ENCODE data around the gene ELAPOR2.
"Not testable (repeated sequence)": the region's sequence is repeated elsewhere in the genome, so short reads cannot be mapped to it uniquely, and the experiment has no call there.

ELAPOR2 gene, protein sequence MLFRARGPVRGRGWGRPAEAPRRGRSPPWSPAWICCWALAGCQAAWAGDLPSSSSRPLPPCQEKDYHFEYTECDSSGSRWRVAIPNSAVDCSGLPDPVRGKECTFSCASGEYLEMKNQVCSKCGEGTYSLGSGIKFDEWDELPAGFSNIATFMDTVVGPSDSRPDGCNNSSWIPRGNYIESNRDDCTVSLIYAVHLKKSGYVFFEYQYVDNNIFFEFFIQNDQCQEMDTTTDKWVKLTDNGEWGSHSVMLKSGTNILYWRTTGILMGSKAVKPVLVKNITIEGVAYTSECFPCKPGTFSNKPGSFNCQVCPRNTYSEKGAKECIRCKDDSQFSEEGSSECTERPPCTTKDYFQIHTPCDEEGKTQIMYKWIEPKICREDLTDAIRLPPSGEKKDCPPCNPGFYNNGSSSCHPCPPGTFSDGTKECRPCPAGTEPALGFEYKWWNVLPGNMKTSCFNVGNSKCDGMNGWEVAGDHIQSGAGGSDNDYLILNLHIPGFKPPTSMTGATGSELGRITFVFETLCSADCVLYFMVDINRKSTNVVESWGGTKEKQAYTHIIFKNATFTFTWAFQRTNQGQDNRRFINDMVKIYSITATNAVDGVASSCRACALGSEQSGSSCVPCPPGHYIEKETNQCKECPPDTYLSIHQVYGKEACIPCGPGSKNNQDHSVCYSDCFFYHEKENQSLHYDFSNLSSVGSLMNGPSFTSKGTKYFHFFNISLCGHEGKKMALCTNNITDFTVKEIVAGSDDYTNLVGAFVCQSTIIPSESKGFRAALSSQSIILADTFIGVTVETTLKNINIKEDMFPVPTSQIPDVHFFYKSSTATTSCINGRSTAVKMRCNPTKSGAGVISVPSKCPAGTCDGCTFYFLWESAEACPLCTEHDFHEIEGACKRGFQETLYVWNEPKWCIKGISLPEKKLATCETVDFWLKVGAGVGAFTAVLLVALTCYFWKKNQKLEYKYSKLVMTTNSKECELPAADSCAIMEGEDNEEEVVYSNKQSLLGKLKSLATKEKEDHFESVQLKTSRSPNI

GRCh38 chr7:87059525-87060287, at the start of gene ELAPOR2:
ELAPOR2 (minus strand) TSS chr7:87059654; CDS start chr7:87059513, 141 bp downstream.
- peak; percentile 80 for DNase-seq

GRCh38 chr7:87107949-87108776, 48.7 kb upstream of the ELAPOR2 start:
- no peak for DNase-seq

- DNase-seq: no peak
Observed at GRCh38 chr7:87106974-87107612, 47.6 kb upstream of the ELAPOR2 start.

GRCh38 chr7:87105401-87105800, 45.9 kb upstream of the ELAPOR2 start:
- no peak for DNase-seq

DNA sequence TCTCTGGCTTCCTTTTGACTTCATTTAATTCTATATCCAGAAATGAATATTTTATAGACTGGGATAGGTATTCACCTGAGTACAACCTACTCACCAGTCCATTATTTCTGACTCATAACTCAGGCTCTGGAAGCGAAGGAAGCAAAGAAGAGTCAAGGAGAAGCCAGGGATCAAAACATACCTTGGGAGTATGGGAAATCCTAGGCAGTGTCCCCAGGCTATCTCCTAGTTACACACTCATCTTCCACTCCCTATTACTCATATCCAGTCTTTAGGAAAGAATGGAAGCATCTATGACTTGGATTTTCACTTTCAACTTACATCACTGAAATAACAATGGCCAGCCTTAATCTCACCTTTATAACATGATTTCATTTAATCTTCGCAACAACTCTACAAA, 40.9 kb upstream of the ELAPOR2 start:
- no peak for DNase-seq

GRCh38 chr7:87097375-87097774, 37.9 kb upstream of the ELAPOR2 start:
- DNase-seq: not testable (repeated sequence)

DNA sequence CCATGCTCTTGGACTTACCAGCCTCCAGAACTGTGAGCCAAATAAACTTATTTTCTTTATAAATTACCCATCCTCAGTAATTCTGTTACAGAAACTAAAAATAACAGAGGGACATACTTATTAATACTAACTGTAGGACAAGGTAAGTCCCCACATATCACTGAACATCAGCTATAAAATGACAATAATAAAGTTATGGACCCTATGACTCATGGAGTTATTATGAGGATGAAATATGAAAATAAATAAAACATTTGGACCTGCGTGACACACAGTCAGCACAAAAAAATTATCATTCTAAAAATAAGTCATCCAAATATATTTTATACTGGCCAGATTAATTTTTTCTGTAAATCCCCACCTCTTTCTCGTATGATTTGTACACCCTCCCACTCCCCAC, 34.9 kb upstream of the ELAPOR2 start:
- DNase-seq: no peak

DNA sequence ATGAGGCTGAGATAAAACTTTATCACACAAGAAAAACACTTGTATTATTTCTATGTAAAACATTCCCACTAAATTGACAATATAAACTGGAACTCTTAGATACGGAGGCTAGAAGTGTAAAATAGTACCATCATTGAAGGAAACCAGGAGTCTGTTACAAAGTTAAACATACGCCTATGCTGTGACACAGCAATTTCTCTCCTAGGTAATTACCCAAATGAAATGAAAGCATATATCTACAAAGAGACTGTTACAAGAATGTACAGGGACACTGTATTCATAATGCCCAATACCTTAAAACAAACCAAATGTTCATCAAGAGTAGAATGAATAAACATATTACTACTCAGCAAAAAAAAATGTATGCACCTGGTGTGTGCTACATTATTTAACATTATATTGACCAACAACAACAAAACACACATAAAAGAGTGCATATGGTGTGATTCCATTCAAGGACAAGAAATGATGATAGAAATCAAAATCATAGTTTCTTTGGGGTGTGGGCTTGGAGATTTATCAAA, 33.2 kb upstream of the ELAPOR2 start:
- no peak for DNase-seq

DNA sequence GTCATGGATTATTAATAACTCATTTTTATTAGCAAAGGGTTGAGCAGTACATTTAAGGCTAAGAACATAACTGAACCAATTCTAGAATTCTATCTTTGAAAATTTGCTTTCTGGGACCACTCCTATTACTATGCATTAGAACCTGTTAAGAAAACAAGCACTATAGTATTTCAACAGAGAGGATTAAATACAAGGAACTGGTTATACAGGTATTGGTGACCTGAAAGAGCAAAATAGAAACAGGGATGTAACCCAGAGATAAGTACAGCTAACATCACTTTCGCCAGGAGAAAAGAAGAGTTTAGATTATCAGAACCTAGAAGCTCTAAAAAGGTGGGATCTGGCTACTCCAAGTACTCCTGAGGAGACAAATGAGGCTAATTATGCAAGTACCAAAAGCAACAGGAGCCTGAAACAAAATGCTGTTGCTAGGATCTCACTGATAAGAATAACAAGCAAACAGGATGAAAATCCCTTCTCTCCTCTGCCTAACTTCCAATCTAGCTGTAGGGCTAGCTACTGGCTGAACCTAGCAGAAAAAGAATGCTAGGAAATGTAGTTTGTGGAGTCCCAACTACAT, 32.1 kb upstream of the ELAPOR2 start:
- DNase-seq: no peak

- no peak for DNase-seq
Observed at GRCh38 chr7:87083865-87084519, 24.5 kb upstream of the ELAPOR2 start.

DNA sequence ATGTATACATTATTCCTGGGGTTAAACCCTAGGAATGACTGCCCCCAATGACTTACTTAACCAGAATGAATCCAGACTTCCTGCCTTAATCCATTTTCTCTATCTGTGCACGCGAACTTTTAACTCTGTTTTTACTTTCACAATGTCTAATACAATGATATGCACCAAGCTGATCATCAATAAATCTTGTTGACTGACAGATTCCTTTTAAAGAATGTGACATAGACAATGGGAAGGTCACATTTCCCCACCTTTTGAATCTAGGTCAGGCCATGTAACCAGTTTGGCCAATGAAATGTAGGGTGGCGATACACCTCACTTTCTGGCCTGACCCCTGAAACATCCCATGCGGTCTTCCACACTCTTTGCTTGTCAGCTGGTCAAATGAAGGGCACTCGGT, 23.2 kb upstream of the ELAPOR2 start:
- DNase-seq: no peak

DNA sequence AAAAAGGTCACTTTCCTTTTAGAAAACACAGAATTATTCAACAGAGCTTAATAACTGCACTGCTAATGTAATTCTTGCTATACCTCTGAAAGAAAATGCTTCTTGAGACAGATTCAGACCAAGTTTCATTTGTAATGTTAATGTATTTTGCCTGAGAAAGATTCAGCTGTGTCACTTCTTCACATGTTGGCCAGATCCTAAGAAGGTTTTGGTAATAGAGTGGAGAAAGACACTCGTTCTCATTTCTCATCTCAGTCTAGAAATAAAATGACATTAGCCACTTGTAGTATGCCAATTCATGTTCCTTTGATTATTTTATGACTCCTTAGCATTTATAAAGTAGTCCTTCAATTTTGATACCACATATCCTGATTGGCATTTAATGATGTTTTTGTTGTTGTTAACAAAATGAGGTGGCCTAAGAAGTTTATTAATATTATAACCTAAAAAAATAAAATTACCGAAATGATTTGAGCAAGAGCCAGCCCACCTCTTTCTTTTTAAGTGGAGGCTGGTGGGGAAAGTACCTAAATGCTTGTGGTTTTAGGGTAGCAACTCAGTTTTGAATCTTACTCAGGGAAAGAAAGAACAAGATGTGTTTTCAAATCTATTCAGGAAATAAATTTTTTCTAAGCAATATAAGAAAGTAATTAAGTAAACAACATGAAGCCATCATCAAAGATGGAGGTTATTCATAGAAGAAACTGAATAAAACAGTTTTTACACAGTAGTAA, 16.4 kb upstream of the ELAPOR2 start:
- DNase-seq: no peak

DNA sequence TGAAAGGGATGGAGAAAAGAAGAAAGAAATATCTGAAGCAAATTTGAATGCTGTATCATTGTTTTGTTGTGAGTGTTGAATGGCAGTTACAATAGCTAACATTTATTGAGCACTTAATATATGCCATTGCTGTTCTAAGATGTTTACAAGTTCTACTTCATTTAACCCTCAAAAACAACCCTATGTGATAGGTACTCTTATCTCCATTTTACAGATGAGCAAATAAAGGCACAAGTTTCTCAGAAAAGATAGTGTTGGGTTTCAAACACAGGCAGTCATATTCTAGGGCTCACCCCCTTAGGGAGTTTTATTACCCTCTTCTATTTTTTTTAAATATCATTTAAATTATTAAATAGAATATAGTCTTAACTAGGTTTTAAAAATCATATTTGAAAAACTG, 8.3 kb upstream of the ELAPOR2 start:
- DNase-seq: no peak

- peak; percentile 32 for DNase-seq
Observed at GRCh38 chr7:87060288-87060537, 759 bp upstream of the ELAPOR2 start.

- DNase-seq: no peak
Observed at GRCh38 chr7:87058744-87059524, 520 bp downstream of the ELAPOR2 start.

DNA sequence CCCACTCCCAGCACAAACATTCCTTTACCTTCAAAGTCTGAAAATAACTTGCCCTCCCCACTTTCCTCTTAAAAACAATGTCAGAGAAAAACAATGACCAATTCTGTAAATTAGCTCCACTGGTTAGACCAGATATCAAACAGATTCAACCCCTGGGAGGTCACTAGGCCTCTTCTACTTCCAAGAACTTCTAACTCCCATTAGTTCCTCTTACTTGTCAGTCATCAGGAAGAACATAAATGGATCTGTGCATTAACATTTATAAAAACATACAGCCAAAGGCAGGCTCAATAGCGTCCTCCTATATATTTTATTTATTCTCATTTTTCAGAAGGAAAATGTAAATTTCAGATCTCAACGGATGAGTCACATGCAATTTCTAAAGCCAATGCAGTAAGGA, 2.2 kb downstream of the ELAPOR2 start:
- DNase-seq: no peak

- no peak for DNase-seq
Observed at GRCh38 chr7:87056346-87056745, 3.1 kb downstream of the ELAPOR2 start.

- DNase-seq: no peak
Observed at GRCh38 chr7:87048839-87049238, 10.6 kb downstream of the ELAPOR2 start.

GRCh38 chr7:87046456-87046855, 13.0 kb downstream of the ELAPOR2 start:
- no peak for DNase-seq
